Peyer's patch (tissue), 4 donors: ENCODE data around the gene VSTM5.

Experiments
- CTCF ChIP-seq, 6 experiments: fragments of 450-650 bp in 4 of 6; fragments of 200-600 bp in 2 of 6; sonication (generic) in 1 of 6; IDR thresholded peaks; one replicate each; pipeline ENCODE4 v1.5.1; 2017 to 2019; ENCODE audit warnings: antibody characterized with exemption in 6 of 6, mild to moderate bottlenecking in 3 of 6, moderate library complexity in 1 of 6
- POLR2A ChIP-seq, 2 donors: fragments of 450-650 bp; IDR thresholded peaks; one replicate each; pipeline ENCODE4 v1.5.1; 2017; ENCODE audit warnings: antibody characterized with exemption in 2 of 2, mild to moderate bottlenecking in 2 of 2, moderate library complexity in 2 of 2

- TF ChIP-seq CTCF (IDR thresholded peaks at IDR 0.05) = no peak
- TF ChIP-seq POLR2A (IDR thresholded peaks at IDR 0.05) = no peak
These were observed 1.2 kb downstream of the VSTM5 start for GRCh38 chr11:93849201-93849600.
